RWPE2 (cell line): ENCODE results near the gene COPE.
"Not testable (repeated sequence)": the region's sequence is repeated elsewhere in the genome, so short reads cannot be mapped to it uniquely, and the experiment has no call there.

ENCODE experiments used
- ATAC-seq: fragments of 200-7000 bp; cut with Tn5 transposase; 3 replicates; pipeline ENCODE4 v1.9.1; 2021; ENCODE audit warnings: low read depth
- DNase-seq: peaks from one replicate; pipeline ENCODE4 v3.0.0-alpha.2; 2020; ENCODE audit warnings: low spot score
- H3K27ac ChIP-seq: fragments of 450-650 bp; 2 replicates; pipeline ENCODE4 v1.5.1; 2017; ENCODE audit warnings: mild to moderate bottlenecking; ENCODE audit not compliant: poor library complexity, severe bottlenecking
- H3K27me3 ChIP-seq: fragments of 250-450 bp; sonication (Bioruptor Pico); 2 replicates; pipeline ENCODE4 v1.5.1; 2021; ENCODE audit warnings: mild to moderate bottlenecking, moderate library complexity; ENCODE audit not compliant: insufficient read depth, poor library complexity, severe bottlenecking
- H3K36me3 ChIP-seq: fragments of 250-450 bp; sonication (Bioruptor Pico); 2 replicates; pipeline ENCODE4 v1.5.1; 2020; ENCODE audit warnings: low read depth, mild to moderate bottlenecking, moderate library complexity
- H3K4me1 ChIP-seq: fragments of 250-450 bp; sonication (Bioruptor Pico); 2 replicates; pipeline ENCODE4 v1.5.1; 2021; ENCODE audit warnings: mild to moderate bottlenecking, moderate library complexity; ENCODE audit not compliant: insufficient read depth, poor library complexity, severe bottlenecking
- H3K4me3 ChIP-seq: fragments of 250-450 bp; sonication (Bioruptor Pico); 2 replicates; pipeline ENCODE4 v1.5.1; 2021; ENCODE audit warnings: mild to moderate bottlenecking, moderate library complexity; ENCODE audit not compliant: severe bottlenecking
- H3K9me3 ChIP-seq: fragments of 250-450 bp; sonication (Bioruptor Pico); 2 replicates; pipeline ENCODE4 v1.5.1; 2021; ENCODE audit warnings: mild to moderate bottlenecking, moderate library complexity; ENCODE audit not compliant: severe bottlenecking
- TF ChIP-seq, protein P1 (sequence below): fragments of 450-650 bp; IDR thresholded peaks from one replicate; pipeline ENCODE4 v1.5.1; 2017; ENCODE audit warnings: mild to moderate bottlenecking, moderate library complexity; ENCODE audit not compliant: poor library complexity, severe bottlenecking

The COPE gene

DNA sequence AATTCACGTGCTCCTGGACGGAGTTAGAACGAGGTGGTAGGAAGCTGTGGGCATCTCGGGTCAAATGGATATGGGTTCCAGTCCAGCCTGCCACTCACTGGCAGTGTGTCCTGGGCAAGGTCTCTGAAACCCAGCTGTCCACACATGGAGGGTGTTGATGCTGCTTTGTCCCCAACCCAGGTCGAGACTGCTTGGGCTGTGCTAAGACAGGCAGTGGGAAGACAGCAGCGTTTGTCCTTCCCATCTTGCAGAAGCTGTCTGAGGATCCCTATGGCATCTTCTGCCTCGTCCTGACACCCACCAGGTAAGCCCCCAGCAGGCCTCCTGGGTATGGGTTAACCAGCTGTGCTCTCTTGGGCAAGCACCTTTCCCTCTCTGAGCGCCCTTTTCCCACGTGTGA is 1.2 kb upstream of the COPE start:
- Histone ChIP-seq H3K27ac (no peak overlapping the region), H3K4me3 (peak overlapping the region; percentile 74), H3K36me3 (peaks cover 54% of the 10 kb centered on the region), H3K27me3 (no peaks in the 10 kb centered on the region), H3K4me1 (no peaks in the 10 kb centered on the region), H3K9me3 (no peaks in the 10 kb centered on the region)
- TF ChIP-seq, protein P1, sequence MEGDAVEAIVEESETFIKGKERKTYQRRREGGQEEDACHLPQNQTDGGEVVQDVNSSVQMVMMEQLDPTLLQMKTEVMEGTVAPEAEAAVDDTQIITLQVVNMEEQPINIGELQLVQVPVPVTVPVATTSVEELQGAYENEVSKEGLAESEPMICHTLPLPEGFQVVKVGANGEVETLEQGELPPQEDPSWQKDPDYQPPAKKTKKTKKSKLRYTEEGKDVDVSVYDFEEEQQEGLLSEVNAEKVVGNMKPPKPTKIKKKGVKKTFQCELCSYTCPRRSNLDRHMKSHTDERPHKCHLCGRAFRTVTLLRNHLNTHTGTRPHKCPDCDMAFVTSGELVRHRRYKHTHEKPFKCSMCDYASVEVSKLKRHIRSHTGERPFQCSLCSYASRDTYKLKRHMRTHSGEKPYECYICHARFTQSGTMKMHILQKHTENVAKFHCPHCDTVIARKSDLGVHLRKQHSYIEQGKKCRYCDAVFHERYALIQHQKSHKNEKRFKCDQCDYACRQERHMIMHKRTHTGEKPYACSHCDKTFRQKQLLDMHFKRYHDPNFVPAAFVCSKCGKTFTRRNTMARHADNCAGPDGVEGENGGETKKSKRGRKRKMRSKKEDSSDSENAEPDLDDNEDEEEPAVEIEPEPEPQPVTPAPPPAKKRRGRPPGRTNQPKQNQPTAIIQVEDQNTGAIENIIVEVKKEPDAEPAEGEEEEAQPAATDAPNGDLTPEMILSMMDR = no peak
- DNase-seq (no peak), ATAC-seq (no peak)

DNA sequence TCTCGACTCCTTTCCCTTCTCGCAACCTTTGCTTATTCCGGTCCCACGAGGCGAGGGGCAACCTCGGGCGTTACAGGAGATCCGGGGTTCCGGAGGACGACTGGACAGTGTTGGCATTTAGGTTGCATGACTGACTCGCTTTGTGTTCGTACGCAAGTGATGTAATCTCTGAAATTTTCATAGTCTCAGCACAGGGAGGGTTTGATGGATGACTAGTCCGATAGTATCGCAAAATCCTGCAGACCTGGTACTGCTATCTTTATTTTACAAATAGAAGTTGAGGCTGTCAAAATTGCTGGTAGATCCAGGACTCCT is 670 bp upstream of the COPE start:
- H3K4me1 ChIP-seq = no peaks in the 10 kb centered on the region
- H3K9me3 ChIP-seq = no peaks in the 10 kb centered on the region
- H3K27ac ChIP-seq = no peak overlapping the region
- TF ChIP-seq, protein P1 = no peak
- H3K27me3 ChIP-seq = no peaks in the 10 kb centered on the region
- H3K36me3 ChIP-seq = peaks cover 54% of the 10 kb centered on the region
- peak overlapping the region; percentile 74 for H3K4me3 ChIP-seq
- ATAC-seq (no peak; the same call in 2 of the 3 replicates), DNase-seq (no peak)

DNA sequence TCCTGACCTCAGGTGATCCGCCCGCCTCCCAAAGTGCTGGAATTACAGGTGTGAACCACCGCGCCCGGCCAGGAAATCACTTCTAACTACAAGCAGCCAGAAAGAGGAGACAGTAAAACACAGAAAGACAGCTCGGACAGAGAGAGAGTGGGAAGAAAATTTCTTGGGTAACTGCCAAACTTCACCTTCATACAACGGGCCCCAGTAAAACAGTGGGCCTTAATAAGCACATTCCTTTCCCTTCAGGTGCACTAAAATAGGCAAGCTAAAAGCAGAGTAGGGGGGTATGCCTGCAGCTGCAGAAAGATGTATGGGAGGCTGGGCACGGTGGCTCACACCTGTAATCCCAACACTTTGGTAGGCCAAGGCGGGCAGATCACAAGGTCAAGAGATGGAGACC is 1.6 kb downstream of the COPE start:
- H3K27me3 ChIP-seq, ATAC-seq, H3K4me1 ChIP-seq, H3K27ac ChIP-seq, H3K4me3 ChIP-seq, DNase-seq, H3K9me3 ChIP-seq: not testable (repeated sequence)
- peaks cover 40% of the 10 kb centered on the region for H3K36me3 ChIP-seq

DNA sequence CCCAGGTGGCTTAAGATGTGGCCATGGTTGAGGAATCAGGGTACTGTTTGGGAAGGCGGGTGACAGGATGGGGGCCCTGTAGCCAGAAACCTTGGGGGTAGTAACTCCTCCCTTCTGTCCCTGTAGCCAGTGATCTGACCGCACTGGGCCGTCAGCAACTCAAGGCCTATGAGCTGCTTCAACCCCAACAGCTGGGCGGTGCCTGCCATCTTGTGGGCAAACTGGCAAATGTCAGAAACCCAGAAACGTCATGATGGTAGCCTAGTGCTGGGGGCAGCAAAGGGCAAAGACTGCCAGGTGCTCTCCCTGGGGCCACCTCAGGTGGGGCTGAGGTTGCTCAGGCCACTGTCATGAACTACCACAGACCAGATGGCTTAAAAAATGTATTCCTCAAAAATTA is 3.5 kb downstream of the COPE start:
- Histone ChIP-seq H3K27ac (no peak overlapping the region), H3K4me1 (no peaks in the 10 kb centered on the region), H3K27me3 (no peaks in the 10 kb centered on the region), H3K4me3 (no peak overlapping the region), H3K36me3 (peaks cover 40% of the 10 kb centered on the region), H3K9me3 (no peaks in the 10 kb centered on the region)
- DNase-seq = no peak
- no peak for ATAC-seq
- TF ChIP-seq, protein P1 = peak; percentile 47

DNA sequence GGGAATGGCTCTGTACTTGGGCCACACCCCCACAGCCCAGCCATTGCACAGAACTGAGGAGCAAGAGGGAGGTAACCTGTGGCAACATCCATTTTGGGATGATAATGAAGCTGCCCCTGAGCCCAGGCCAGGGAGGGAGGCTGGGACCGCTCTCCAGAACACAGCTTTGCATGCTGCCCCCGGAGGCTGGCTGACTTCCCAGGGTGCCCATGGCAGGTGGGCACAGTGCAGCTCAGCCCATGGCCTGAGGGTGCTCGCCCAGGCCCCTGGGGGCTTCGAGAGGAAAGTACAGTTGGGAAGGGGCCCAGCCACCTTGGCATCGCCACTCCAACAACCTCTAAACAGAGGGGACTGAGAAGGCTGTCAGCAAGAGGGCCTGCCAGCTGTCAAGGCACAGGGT is 5.7 kb downstream of the COPE start:
- DNase-seq (no peak), ATAC-seq (no peak)
- no peak overlapping the region for H3K27ac ChIP-seq
- TF ChIP-seq, protein P1 = no peak
- H3K27me3 ChIP-seq = no peaks in the 10 kb centered on the region
- H3K4me3 ChIP-seq = no peak overlapping the region
- H3K4me1 ChIP-seq = no peaks in the 10 kb centered on the region
- peaks cover 46% of the 10 kb centered on the region for H3K36me3 ChIP-seq
- no peaks in the 10 kb centered on the region for H3K9me3 ChIP-seq

DNA sequence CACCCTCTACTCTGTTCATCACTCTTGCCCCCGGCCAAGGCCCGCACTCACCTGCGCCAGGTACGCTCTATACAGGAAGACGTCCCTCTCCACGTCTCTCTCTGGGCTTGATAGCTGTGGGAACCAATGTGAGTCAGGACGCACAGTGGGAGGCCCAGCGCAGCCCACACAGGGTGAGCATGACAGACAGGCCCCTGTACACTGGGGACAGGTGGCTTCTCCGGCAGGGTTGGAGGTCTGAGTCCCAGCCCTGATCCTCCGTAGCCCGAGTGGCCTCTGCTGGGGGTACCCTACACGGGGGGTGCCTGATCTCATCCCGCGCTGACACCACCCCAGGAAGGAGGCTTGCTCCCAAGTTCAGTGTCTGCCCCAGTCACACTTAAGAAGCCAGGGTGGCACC is 6.3 kb downstream of the COPE start:
- Histone ChIP-seq H3K27me3 (no peaks in the 10 kb centered on the region), H3K4me3 (no peak overlapping the region), H3K4me1 (no peaks in the 10 kb centered on the region), H3K27ac (no peak overlapping the region), H3K9me3 (no peaks in the 10 kb centered on the region), H3K36me3 (peaks cover 46% of the 10 kb centered on the region)
- ATAC-seq (no peak), DNase-seq (no peak)
- TF ChIP-seq, protein P1 = no peak
